WTC11 (cell line): ENCODE measurements around the gene TRPC1.
"Not testable (repeated sequence)": the region's sequence is repeated elsewhere in the genome, so short reads cannot be mapped to it uniquely, and the experiment has no call there.

ENCODE experiments used
- CREB1 ChIP-seq: sonication (generic); formaldehyde crosslinking; IDR thresholded peaks from 2 replicates; pipeline ENCODE4 v1.8.0; 2023; ENCODE audit warnings: mild to moderate bottlenecking, missing genetic modification reagents
- CTCF ChIP-seq: fragments of 200-600 bp; IDR thresholded peaks from 2 replicates; pipeline ENCODE4 v1.8.0; 2022; ENCODE audit warnings: antibody characterized with exemption
- HMGA2 ChIP-seq: fragments of 250-450 bp; sonication (Bioruptor Pico); IDR thresholded peaks from 2 replicates; pipeline ENCODE4 v1.4.0; 2021; ENCODE audit warnings: mild to moderate bottlenecking, moderate library complexity
- JUN ChIP-seq: sonication (generic); formaldehyde crosslinking; IDR thresholded peaks from 2 replicates; pipeline ENCODE4 v1.8.0; 2023; ENCODE audit warnings: mild to moderate bottlenecking, missing genetic modification reagents
- SOX15 ChIP-seq: fragments of 250-450 bp; sonication (Bioruptor Pico); IDR thresholded peaks from 2 replicates; pipeline ENCODE4 v1.9.0; 2021; ENCODE audit warnings: mild to moderate bottlenecking
- TEAD4 ChIP-seq: sonication (generic); formaldehyde crosslinking; IDR thresholded peaks from 2 replicates; pipeline ENCODE4 v1.8.0; 2022; ENCODE audit warnings: mild to moderate bottlenecking, missing genetic modification reagents
- ZNF423 ChIP-seq: fragments of 250-450 bp; sonication (Bioruptor Pico); IDR thresholded peaks from 2 replicates; pipeline ENCODE4 v2.1.2; 2022; ENCODE audit warnings: mild to moderate bottlenecking, moderate library complexity
- TF ChIP-seq, protein P1 (sequence below): sonication (generic); formaldehyde crosslinking; IDR thresholded peaks from 2 replicates; pipeline ENCODE4 v1.8.1; 2023; ENCODE audit warnings: mild to moderate bottlenecking, moderate library complexity, missing genetic modification reagents
- TF ChIP-seq, protein P2 (sequence below): sonication (generic); formaldehyde crosslinking; IDR thresholded peaks from 2 replicates; pipeline ENCODE4 v1.8.0; 2022; ENCODE audit warnings: mild to moderate bottlenecking, missing genetic modification reagents

- not testable (repeated sequence) for TF ChIP-seq SOX15 (CRISPR knock-in tag); CTCF; CREB1 (CRISPR knock-in tag); HMGA2 (CRISPR knock-in tag); TEAD4 (CRISPR knock-in tag); JUN (CRISPR knock-in tag); ZNF423 (CRISPR knock-in tag)
- TF ChIP-seq, protein P1, sequence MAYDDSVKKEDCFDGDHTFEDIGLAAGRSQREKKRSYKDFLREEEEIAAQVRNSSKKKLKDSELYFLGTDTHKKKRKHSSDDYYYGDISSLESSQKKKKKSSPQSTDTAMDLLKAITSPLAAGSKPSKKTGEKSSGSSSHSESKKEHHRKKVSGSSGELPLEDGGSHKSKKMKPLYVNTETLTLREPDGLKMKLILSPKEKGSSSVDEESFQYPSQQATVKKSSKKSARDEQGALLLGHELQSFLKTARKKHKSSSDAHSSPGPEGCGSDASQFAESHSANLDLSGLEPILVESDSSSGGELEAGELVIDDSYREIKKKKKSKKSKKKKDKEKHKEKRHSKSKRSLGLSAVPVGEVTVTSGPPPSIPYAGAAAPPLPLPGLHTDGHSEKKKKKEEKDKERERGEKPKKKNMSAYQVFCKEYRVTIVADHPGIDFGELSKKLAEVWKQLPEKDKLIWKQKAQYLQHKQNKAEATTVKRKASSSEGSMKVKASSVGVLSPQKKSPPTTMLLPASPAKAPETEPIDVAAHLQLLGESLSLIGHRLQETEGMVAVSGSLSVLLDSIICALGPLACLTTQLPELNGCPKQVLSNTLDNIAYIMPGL (CRISPR knock-in tag), result not testable (repeated sequence)
- TF ChIP-seq, protein P2, sequence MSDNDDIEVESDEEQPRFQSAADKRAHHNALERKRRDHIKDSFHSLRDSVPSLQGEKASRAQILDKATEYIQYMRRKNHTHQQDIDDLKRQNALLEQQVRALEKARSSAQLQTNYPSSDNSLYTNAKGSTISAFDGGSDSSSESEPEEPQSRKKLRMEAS (CRISPR knock-in tag), result not testable (repeated sequence)
These were observed 28.8 kb downstream of the TRPC1 start for GRCh38 chr3:142752605-142753004.
